ENCODE results near the gene RFTN1. TPM values are rescaled to one million over a fixed set of nuclear protein-coding genes. Genes with fewer than 3 reads are reported as not detected.

Gene RFTN1
- total and polyA plus RNA-seq, 9 of the 15 experiments (the other 6 are each of a cell fraction or from before 2014, with no cell fraction given) = 0.08 to 0.51 (median 0.11) TPM; not detected in 6

DNA sequence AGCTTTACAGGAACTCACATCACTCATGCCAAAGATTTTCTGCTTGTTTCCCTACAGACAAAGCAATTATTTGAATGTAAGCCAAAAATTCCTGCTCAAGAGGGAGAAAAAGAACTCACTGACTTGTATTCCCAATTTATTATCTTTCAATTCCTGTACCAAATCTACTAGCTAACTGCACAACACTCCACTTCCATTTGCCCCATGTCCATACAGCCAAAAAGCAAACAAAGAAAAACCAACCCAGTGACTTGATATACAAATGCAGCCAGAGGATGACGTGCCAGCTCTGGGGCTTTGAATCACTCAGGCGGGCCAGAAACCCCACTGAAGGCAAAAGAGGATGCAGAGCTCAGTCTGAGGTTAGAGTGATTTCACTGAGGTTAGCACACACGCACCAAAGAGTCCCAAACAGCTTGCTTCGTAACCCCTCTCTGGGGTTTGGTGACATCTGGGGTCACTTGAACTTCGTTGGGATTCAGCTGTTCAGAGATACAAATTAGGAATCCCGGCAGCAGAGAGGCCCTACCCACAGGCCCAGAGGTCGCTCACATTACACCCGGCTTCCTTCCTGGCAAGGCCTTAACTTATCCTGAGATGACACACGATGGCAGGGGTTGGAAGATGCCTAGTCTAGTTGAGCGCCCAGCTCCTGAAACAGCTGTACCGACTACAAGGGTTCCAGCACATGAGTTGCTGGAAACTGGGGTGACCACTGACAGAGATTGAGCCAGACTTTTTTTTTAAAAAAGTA lies 1.6 kb downstream of the RFTN1 start:
- WGBS (ENCODE audit: insufficient coverage, low coverage, missing lambda C conversion rate) = 3% methylated on average over 11 of the region's 11 CpGs
- Histone ChIP-seq H4K20me1 (replicated peaks; ENCODE audit: control insufficient read depth, insufficient read depth, low read length) (no peaks in the 10 kb centered on the region), H3K36me3 (ENCODE audit: control insufficient read depth, insufficient read depth, low read length) (no peaks in the 10 kb centered on the region), H3K79me2 (ENCODE audit: control insufficient read depth, insufficient read depth, low read length) (no peaks in the 10 kb centered on the region), H3K27ac (ENCODE audit: extremely low read depth, low read depth, low read length) (no peak overlapping the region), H3K27me3 (ENCODE audit: control insufficient read depth in 2 of 2, insufficient read depth in 2 of 2, low read length in 2 of 2) (peaks cover 47 to 58% of the 10 kb centered on the region in 2 experiments), H3K9me3 (replicated peaks; ENCODE audit: control insufficient read depth, insufficient read depth, low read depth, low read length) (no peaks in the 10 kb centered on the region), H3K4me3 (no peak overlapping the region), H3K9ac (ENCODE audit: insufficient read depth in 1 of 2, low read depth in 2 of 2, low read length in 2 of 2) (no peak overlapping the region), H3K4me2 (ENCODE audit: insufficient read depth, low read length) (no peak overlapping the region), H2AFZ (ENCODE audit: low read depth, low read length) (no peak overlapping the region), H3K4me1 (replicated peaks in 1 of 2; ENCODE audit: control insufficient read depth in 2 of 2, insufficient read depth in 2 of 2, low read length in 2 of 2) (peaks cover 0 to 15% of the 10 kb centered on the region in 2 experiments; a peak in 2 of 5 replicates), H3K9me1 (ENCODE audit: control insufficient read depth, insufficient read depth, low read length) (no peaks in the 10 kb centered on the region)
- intact Hi-C loops (cut with micrococcal nuclease) (no loop called here), in situ Hi-C loops (cut with MboI) (no loop called here)
- BruUV-seq (replicated peaks) = no TSS peak
- no peak for DNase-seq (ENCODE audit: extremely low read depth in 1 of 4, low spot score in 3 of 4)
- no peak; the same call in 2 of the 3 replicates for ATAC-seq
- ChIA-PET CTCF (ENCODE audit: low intra/inter-chr PET ratio) (no interaction called here), POLR2A (no interaction called here)
- TF ChIP-seq, protein P1, sequence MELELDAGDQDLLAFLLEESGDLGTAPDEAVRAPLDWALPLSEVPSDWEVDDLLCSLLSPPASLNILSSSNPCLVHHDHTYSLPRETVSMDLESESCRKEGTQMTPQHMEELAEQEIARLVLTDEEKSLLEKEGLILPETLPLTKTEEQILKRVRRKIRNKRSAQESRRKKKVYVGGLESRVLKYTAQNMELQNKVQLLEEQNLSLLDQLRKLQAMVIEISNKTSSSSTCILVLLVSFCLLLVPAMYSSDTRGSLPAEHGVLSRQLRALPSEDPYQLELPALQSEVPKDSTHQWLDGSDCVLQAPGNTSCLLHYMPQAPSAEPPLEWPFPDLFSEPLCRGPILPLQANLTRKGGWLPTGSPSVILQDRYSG (tag; conservative IDR thresholded peaks at IDR 0.05; ENCODE audit: low read depth) = no peak
- TF ChIP-seq ZNF778 (CRISPR knock-in tag; IDR thresholded peaks at IDR 0.05) (no peak), TAF9B (IDR thresholded peaks at IDR 0.05; ENCODE audit: partially characterized antibody) (no peak), HDAC8 (tag; IDR thresholded peaks at IDR 0.05) (no peak), MCM3 (IDR thresholded peaks at IDR 0.05) (no peak), PPARD (CRISPR knock-in tag; IDR thresholded peaks at IDR 0.05) (no peak), SRSF1 (IDR thresholded peaks at IDR 0.05; ENCODE audit: low read depth, low read length) (no peak), CHD1 (IDR thresholded peaks at IDR 0.05; ENCODE audit: low read length) (no peak), ZBTB17 (CRISPR knock-in tag; IDR thresholded peaks at IDR 0.05) (no peak), RHOXF2B (CRISPR knock-in tag; conservative IDR thresholded peaks at IDR 0.05) (no peak), BRD4 (IDR thresholded peaks at IDR 0.05) (no peak)
- no peak for FAIRE-seq
